ENCODE data around the gene RNF130.
"Not testable (repeated sequence)": the region's sequence is repeated elsewhere in the genome, so short reads cannot be mapped to it uniquely, and the experiment has no call there.

Gene RNF130

DNA sequence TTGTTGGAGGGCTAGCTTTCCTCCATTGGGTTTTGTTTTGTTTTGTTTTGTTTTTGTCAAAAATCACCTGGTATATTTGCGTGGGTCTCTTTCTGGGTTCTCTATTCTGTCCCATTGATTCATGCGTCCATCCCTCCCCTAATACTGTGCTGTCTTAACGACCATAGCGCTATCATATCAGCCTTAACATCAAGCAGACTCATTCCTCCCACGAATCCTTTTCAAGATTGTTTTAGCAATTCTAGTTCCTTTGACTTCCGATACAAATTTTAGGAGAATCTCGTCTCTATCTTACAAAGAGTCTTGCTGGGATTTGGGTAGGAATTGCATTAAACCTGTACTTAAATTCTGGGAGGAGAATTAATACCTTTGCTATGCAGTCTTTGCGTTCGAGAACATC is 31.1 kb upstream of the RNF130 start:
- no peak for DNase-seq

DNA sequence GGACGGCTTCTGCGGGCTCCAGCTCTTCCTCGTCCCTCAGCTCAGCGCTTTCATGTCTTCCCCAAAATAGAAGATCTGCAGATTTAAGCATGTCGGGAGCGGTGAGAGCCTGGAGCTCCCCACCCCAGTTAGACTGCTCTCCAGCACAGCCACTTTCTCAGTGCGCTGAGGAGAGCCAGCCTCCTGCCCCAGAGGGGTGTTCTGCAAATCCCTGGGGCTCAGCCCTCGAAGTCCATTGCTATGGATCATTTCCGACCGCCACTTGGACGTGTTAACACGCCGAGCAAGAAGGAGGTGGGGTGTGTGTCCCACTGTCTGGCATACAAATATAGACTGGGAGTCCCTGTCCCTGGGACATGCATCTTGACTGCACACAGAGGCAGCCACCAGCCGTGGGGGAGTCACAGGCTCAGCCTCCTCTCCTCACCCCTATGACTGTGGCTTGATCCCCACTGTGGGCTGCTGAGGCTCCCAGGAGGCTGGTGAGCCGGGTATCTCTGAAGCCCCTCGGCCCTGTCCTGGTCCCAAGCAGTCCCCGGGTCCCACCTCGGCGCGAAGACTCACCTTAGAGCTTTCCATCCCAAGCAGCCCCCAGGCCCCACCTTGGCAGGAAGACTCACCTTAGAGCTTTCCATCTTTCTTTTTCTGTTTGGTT is 30.0 kb upstream of the RNF130 start:
- no peak for DNase-seq

DNA sequence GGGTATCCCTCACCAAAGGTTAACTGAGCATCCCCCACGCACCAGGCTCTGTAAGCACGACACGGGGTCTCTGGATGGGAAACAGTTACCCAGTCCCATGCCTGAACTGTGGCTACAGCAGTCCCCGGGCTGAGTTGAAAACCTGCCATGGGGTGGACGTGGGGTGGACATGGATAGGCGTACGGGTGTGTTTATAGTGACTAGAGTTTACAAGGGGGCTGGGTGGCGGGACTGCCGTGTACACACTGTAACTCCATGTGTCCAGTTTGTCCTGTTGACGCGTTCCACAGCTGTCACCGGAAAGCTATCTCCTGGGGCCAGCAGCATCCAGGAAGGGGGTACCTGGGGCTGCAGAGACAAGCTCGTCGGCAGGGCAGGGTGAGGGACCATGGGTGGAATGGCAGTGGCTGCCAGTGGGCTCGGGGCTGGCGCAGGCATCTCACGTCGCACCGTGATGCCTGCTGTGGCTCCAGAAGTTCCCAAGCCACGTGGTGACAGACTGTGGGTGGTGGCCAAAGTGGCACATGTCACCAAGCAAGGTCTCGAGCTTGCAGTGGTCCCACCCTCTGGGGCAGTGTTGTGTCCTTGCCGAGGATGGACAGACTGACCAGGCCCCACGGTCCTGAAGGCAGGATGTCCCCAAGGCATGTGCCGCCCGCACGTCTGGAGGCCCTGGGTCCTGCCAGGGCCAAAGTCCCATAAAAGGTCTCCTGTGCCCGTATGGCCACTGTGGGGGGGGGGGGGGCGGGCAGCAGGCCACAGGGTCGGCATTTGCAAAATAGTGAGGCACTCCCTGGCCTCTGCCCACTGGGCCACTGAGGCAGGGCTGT is 29.3 kb upstream of the RNF130 start:
- DNase-seq, result no peak

DNA sequence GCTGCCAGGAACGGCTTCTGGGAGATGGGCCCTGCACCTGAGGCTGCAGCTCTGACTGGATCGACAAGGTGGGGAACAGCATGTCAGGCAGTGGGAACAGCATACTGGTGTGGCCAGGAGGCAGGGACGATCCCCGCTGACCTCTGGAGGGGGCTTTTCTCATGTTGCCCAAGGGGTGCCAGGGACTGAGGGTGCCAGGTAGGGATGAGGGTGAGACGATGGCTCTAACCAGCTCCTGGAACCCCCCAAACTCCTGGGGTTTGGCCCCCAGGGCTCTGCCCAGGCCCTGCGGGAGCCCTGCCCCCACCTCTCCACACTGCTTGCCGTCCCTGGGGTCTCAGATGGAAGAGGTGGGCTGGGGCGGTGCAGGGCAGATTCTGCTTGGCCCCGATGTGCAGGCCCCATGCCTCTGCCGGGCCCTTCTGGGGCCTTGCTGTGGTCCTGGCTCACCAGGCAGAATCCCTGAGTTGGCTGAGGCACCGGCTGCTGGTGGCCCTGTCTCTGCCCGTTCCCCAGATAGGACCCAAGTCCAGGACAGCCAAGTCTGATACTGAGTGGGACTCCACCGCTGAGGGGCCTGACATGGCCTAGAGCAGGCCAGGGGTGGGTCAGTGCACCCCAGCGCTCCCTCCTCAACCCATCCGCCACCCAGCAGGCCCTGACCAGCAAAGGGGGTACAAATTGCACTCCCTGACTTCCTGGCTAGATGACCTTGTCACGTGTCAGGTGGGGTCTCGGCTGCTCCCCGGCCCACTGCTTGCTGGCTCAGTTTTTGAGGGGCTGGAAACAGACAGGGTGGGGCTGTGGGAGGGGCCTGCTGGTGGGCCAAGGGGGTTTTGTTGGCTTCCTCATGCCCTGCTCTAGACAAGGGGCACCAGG is 28.4 kb upstream of the RNF130 start:
- no peak for DNase-seq

DNA sequence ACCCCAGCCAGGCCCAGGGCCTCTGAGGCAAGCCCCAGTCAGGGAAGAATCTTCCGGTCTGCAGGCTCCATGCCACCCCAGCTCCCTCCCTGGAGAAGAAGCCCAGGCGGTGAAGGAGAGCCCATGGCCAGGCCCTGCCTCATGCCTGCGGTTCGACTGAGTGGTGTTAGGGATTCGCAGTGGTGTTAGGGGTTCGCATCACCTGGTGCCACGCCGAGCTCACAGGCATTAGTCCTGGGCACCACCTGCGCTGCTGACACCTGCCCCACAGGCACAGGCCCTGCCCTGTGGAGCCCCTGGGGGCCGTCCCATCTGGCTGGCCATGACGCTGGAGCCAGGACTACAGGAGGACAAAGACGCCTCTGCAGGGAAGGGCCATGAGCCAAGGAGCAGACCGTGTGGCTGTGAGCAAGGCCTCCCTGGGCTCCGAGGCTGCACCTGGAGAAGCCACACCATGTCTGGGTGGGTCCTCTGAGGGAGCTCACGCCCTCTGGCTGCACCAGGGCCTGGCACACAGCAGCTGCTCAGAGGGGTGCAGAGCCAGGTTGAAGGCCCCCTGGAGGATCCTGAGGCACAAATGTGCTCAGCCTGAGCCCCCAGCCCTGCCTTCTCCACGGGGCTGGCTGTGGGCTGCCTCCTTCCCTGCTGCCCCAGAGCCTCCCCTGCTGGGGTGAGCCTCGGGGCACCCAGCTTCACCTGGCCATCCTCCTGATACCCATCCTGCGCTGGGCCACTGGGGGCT is 27.6 kb upstream of the RNF130 start:
- no peak for DNase-seq

DNA sequence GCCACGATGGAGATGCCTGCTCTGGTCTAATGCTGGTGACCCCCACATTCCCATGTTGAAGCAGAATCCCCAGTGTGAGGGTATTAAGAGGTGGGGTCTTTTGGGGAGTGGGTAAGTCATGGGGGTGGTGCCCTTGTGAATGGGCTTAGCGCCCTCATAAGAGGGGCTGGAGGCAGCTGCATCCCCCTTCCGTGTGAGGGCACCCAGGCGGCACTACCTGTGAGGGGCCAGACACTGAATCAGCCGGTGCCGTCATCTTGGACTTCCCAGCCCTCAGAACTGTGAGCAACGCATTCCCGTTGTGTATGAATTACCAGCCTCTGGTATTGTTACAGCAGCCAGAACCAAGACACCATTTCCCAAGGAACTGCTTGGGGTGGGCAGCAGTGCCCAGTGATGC is 27.0 kb upstream of the RNF130 start:
- no peak for DNase-seq

DNA sequence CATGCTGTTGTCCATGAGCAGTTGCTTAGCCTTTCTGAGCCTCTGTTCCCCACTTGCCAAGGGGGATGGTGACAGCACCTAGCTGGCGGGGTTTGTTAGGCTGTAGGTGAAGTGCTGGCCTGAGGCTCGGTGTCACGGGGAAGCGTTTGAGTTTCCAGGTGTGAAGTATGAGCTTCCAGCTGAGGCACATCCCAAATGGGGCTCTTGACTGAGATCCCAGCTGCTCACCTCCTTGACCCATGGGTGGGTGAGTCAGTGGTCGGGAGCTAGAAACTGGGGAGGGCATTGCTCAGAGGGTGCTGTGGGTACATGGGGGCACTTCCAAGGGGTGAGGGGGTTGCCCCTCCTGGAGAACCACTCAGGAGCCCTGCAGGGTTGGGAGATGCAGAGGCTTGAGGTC is 26.4 kb upstream of the RNF130 start:
- DNase-seq, result no peak

DNA sequence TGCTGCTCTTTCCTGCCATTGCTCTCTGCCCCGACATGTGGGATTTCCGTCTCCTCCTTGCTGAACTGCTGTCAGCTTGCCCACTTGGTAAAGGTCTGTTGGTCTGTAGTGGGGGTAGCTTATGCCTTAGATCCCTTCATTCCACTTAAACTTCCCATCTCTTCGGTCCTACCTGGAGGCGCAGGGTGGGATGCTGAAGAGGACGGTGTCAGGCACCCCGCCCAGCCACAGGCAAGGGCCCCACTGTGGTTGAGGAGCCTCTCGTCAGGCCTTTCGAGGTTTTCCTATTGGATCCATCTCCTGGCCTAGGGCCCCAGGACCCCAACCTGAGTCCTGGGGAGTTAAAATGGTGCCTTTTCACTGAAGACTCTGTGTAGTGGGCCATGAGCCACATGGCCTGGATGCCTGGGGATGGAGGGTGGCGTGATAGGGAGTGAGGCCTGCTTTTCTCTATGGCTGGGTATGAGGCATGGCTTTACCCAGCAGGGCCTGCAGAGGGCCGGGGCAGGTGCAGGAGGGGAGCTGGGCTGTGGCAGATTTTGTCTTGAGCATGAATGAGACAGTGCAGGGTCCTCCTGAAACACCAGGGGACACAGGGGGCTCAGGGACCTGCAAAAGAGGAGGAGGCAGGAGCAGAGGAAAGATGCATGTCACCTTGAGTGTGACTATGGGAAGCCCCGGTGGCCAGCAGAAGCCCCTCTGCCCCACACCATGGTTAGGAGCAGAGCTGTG is 25.8 kb upstream of the RNF130 start:
- DNase-seq, result no peak

DNA sequence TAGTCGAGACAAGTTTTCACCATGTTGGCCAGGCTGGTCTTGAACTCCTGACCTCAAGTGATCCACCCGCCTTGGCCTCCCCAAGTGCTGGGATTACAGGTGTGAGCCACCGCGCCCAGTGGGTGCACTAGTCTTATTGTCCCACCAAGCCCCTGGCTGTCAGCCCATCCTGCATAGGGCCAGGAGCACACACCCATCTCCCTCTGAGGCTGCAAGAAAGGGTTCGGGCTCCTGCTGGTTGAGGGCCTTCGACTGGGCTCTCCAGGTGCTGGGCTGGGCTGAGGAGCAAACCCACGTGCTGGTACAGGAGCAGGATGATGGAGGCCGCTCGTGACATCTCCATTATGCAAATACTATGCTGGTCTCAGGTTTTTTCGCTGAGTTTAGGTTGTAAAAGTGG is 25.1 kb upstream of the RNF130 start:
- DNase-seq, result no peak

DNA sequence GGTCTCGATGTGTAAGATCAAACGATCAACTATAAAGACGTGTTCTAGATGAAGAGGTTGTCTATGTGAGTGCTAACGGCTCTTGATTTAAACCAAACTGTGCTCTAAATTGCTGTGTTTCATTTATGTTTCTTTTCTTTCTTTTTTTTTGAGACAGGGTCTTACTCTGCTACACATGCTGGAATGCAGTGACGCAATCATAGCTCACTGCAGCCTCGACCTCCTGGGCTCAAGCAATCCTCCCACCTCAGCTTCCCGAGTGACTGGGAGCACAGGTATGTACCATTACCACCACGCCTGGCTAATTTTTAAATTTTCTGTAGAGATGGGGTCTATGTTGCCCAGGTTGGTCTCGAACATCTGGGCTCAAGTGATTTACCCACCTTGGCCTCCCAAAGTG is 24.0 kb upstream of the RNF130 start:
- no peak for DNase-seq

DNA sequence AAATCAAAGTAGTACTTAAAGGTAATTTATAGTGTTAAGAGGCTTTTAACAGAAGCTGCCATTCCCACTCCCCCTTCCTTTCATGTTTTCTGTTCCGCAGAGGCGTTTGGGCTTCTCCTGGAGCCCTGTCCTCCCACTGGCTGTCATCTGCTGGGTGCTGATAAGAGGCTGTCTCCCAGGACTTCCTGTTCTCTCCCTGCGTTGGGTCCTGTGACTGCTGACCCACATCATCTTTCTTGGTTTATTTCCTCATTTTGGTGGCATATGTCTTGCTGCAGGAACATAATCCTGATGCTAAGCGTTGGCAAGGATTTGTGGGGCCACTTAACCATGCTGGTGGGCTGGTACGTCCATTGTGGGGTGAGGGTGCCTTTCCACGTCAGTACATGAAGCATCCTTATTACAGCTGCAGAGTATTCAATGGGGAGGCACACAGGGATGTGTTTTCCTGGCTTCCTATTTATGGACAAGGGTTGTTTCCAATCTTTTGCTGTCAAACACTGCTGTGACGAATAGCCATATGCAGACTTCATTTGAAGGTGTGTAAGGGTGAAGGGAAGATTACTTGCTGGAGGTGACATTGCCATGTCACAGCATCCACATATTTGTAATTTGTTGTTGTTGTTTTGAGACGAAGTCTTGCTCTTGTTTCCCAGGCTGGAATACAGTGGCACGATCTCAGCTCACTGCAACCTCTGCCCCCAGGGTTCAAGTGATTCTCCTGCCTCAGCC is 22.3 kb upstream of the RNF130 start:
- DNase-seq, result no peak

DNA sequence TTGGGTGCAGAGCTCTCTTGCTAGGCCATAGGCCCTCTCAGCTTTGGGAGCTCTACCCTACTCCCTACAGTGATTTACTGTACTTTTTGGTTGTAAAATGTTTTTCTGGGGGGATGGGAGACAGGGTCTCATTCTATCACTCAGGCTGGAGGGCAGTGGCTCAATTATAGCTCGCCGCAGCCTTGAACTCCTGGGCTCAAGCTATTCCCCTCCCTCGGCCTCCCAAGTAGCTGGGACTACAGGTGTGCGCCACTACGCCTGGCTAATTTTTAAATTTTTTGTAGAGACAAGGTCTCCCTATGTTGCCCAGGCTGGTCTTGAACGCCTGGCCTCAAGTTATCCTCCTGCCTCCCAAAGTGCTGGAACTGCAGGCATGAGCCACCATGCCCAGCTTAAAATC is 21.7 kb upstream of the RNF130 start:
- no peak for DNase-seq

DNA sequence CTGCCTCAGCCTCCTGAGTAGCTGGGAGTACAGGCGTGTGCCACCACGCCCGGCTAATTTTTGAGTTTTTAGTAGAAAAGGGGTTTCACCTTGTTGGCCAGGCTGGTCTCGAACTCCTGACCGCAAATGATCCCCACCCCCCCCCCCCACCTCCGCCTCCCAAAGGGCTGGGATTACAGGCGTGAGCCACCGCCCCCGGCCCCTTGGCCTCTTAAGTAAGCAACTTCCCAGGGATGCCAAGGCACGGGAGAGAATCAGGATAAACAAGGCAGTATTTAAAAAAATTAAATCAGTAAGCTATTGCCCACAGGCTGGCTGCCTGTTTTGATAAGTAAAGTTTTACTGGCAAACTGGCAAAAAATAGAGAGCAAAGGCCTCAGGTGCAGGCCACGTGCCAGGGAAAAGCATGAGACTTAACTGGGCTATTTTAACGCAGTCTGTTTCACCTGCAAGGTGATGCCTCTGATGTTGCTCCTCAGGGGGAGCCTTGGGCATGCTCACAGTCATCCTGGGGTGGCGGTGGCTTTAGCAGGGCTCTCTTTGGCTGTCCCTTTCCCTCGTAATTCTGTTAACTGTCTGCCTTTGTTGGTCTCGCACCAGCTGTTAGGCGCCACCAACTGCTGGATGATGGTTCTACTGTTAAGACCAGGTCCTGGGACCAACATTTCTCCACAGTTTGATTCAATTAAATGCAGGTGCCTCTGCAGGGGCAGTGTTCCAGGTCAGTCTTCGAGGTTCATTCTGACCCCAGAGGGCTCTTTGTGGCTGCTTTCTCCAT is 19.4 kb upstream of the RNF130 start:
- DNase-seq, result no peak

DNA sequence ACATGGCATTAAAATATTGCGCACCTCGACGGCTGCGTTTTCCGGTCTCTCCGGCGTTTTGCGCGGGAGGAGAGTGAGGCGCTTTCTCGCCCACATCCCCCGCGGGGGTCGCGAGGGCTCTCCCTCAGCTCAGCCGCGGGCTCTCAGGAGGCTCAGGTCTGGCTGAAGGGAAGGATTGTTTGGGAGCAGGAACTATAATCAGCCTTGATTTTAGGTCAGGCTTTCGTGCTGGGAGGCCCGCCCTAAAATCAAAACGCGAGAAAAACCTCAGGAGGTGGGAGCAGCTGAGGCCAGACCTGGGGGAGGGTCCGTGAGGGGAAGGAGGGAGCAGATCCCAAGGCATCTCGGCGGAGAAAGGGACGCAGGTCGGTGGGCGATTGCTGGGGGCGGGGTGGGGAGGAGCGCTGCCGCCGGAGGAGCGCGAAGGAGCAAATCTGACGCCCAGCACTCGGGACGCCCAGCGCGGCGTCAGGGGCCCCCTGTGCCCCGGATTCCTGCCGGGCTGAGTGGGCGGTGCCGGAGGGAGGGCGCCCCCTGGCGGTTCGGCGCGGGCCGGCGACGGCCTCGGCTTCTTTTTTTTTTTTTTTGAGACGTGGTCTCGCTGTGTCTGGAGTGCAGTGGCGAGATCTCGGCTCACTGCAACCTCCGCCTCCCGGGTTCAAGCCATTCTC is 18.7 kb upstream of the RNF130 start:
- peak; percentile 65 for DNase-seq

DNA sequence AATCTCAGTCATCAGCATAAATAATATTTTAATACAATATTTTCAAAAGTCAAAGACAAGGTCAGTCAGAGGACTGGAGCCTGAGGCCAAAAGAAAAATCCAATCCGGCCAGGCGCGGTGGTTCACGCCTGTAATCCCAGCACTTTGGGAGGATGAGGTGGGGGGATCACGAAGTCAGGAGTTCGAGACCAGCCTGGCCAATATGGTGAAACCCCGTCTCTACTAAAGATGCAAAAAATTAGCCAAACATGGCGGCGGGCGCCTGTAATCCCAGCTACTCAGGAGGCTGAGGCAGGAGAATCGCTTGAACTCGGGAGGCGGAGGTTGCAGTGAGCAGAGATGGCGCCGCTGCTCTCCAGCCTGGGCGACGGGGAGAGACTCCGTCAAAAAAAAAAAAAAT is 18.1 kb upstream of the RNF130 start:
- DNase-seq, result not testable (repeated sequence)

DNA sequence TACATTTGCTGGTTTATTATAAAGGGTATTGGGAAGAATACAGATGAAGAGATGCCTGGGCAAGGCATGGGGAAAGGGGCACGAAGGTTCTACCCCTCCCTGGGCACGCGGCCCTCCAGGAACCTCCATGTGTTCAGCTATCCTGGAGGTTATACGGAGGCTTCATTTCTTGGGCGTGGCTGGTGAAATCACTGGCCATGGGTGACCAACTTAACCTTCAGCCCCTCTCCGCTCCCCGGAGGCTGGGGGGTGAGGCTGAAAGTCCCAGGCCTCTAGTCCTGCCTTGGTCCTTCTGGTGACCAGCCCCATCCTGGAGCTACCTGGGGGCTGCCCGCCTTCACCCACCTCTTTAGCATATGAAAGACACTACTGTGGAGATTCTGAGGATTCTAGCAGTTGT is 17.0 kb upstream of the RNF130 start:
- no peak for DNase-seq

DNA sequence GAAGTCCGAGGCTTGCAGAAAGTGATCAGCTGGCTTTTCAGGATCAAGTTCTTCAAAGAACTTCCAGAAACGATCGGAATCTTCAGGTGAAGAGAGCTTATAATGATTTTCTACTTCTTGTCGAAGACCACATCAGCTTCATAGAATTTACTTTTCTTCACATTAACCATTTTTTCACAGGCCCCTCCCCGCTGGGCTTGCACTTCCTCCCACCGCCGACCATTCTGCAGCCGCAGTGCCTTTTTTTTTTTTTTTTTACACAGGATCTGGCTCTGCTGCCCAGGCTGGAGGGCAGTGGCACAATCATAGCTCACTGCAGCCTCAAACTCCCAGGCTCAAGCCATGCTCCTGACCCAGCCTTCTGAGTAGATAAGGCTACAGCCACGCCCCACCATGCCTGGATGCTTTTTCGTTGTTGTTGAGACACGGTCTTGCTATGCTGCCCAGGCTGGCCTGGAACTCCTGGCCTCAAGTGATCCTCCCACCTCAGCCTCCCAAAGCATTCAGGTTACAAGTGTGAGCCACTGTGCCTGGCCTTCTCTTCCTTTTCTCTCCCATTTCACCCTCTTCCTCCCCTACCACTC is 15.3 kb upstream of the RNF130 start:
- DNase-seq, result no peak

DNA sequence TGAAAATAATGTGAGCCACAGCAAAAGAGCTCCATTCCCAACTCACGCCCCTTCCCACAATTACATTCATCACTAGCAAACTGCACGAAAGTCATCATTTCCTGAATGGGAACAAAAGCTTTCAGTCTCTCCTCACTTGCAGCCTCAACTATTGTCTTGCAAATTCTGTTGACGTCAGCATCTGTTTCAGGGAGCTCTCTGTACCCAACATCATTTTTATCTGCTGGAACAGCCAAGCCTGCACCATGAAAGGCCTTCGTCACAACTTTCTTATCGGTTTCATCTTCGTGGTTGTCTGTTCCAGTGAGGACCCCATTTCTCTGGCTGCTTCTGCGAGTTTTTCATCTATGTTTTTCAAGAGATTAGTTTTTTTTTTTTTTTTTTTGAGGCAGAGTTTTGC is 14.3 kb upstream of the RNF130 start:
- DNase-seq, result no peak

DNA sequence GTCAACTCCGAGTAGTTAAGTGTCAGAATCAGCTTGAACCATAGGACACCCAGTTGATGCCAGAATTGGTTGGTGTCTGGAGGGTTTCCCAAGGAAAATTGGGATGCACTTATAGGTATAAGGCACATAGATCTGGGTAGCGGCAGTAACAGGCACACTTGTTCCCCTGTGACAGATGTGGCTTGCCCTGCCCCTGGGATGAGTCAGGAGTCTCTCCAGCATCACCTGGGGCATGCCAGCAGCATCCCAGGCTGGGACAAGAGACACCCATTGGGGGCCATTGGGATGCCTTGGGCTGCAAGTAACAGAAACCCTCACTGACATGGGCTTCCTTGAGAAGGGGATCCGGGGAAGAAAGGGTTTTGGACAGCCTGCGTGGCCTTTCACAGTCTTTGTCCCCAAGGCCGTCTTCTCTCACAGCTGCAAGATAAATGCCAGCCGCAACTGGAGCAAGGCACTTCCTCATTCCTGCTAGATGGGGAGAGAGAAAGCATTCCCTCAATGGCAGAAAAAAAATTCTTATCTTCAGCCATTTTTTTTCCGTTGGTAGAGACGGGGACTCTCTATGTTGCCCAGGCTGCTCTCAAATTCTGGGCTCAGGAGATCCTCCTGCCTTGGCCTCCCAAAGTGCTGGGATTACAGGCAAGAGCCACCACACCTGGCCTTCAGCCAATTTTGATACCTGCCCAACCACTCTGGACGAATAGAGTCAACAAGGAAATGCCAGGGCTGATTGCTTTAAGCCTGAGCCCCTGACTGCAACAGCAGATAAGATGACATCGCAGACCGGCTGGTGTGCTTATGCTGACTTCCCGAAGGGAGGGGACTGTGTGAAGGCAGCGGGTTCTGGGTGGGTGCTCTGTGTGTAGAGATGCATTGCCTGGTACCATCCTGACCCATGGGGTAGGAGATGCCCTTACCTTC is 13.3 kb upstream of the RNF130 start:
- DNase-seq, result no peak
